SH-SY5Y (cell line): ENCODE measurements around the gene OPA3.

Experiments used
- GATA2 ChIP-seq: IDR thresholded peaks from 2 replicates; pipeline ENCODE4 v1.6.1; 2011; ENCODE audit warnings: mild to moderate bottlenecking, low read depth, low read length
- GATA3 ChIP-seq: IDR thresholded peaks from 2 replicates; pipeline ENCODE4 v1.6.1; 2011; ENCODE audit warnings: low read depth, mild to moderate bottlenecking, low read length, moderate library complexity

The OPA3 gene

DNA sequence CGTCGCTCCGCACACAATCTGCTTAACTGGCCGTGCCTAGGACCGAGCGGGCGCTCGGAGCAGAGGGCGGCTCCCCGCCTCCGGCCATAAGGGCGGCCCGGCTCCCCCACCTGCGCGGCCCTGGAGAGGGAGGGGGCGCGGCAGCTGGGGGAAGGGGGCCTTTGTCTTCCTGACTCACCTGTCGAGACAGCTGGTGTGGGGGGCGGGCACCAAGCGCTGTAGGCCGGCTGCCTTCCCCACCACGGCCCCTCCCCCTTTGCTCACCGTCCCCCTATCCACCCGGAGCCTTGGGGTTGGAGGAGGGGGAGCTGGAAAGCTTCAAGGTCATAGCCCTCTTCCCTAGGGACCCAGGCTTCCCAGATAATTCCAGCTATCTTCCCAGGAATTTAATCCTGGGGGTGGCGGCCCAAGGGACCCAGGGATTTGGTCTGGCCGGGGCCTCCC, 76.2 kb downstream of the OPA3 start:
- TF ChIP-seq GATA3 (no peak), GATA2 (no peak)

DNA sequence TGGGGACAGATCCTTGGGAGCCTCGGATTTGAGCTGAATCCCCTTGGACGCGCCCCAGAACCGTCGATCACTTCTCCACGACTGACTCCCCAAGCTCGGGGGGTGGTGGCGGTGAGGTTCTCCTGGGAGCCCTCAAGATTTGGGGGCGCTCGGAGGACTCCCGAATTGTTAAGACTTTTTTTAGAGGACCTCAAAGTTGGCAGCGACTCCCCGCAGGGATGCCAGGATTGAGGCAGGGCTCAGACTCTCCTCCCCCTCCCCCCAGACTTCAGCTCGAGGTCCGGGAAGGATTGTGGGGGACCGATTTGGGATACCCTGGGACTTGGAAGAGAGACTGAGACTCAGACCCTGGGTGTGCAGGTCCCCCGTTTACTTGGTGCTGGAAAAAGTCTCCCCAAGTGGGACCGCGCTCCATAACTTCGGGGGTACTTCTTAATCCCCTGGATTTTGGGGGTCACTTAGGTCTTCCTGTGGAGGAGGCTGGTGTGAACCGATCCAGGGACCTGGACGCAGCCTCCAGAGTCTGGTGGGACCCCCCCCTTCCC, 76.7 kb downstream of the OPA3 start:
- TF ChIP-seq GATA3 (no peak), GATA2 (no peak)

DNA sequence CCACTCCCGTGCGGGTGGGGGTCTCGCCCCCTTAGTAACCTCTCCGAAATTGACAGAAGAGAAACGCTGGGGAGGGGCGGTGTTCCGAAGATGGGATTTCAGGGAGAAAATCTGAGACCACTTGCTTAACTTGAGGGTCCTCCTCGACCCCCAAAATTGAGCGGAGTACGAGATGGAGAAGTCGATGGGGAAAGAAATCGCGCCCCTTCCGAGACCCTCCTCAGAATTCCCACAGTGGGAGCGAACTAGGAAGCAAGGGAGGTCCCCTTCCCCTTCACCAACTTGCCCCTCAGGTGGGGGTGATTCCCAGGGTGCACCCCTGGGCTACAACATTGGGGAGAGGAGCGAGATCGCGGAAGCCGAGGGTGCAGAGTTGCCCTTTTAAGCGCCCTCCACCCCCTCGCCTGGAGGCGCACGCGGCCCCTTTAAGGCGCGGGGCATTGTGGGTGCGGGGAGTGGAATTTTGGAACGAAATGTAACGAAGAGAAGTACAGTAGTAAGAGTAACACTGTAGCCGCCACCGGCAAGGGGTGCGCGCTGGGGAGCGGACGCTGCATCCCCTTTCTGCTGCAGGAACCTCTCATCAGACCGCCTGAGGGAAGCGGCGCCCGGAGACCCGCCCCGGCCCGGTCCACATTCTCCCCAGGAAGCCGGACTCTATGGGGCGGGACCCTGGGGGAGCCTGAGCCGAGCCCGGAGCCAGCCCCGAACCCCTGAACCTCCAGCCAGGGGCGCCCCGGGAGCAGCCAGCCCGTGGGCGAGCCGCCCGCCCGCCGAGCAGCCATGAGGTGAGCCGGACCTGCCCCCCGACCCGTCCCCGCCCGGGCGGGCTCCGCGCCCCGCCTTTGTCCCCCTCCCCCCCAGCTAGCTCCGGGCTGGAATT, 77.4 kb downstream of the OPA3 start, which contains the start of gene VASP:
VASP (plus strand) TSS at position 491 of the 883 bp plus-strand sequence; CDS start at position 784, 293 bp downstream.
- TF ChIP-seq GATA2 (no peak), GATA3 (no peak)

DNA sequence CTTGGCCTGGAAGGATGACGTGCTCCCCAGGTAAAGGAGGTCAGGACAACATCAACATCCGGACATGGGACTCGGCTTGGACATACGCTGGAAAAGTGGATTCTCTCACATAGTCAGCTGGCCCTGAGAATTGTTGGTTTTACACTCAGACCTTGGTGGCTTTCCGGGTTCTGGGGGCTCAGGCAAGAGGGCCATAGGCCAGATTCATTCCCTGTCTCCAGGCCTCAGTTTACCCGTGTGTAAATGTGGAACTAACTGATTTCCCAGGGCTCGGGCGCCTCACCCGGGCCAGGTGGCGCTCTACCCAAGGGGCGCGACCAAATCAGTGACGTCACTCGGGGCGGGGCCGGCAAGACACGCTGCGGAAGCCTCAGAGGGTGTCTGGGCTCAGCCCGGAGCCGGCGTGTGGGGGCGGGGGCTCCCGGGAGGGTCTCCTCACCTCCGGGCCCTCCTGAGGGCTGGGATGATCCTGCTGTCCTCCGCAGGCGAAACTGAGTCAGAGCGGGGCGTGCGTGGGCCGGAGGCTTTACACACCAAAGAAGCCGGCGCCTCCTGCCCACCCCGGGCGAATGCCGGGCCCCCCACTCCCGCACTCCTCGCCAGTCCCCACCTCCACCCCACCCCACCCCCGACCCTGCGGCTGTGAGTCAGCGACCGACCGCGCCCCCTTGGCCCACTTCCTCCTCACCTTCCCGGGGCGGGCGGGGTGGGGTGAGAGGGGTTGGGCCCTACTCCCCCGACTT, 78.2 kb downstream of the OPA3 start:
- TF ChIP-seq GATA2 (no peak), GATA3 (no peak)

DNA sequence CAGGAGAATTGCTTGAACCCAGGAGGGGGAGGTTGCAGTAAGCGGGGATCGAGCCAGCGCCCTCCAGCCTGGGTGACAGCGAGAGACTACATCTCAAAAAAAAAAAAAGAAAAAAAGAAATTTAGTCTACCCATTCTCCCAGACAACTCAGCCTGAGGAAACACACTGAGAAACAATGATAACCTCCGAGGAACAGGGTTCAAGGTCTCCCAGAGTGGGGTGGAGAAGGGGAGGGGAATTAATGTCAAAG, 78.7 kb downstream of the OPA3 start:
- TF ChIP-seq GATA2 (no peak), GATA3 (no peak)

DNA sequence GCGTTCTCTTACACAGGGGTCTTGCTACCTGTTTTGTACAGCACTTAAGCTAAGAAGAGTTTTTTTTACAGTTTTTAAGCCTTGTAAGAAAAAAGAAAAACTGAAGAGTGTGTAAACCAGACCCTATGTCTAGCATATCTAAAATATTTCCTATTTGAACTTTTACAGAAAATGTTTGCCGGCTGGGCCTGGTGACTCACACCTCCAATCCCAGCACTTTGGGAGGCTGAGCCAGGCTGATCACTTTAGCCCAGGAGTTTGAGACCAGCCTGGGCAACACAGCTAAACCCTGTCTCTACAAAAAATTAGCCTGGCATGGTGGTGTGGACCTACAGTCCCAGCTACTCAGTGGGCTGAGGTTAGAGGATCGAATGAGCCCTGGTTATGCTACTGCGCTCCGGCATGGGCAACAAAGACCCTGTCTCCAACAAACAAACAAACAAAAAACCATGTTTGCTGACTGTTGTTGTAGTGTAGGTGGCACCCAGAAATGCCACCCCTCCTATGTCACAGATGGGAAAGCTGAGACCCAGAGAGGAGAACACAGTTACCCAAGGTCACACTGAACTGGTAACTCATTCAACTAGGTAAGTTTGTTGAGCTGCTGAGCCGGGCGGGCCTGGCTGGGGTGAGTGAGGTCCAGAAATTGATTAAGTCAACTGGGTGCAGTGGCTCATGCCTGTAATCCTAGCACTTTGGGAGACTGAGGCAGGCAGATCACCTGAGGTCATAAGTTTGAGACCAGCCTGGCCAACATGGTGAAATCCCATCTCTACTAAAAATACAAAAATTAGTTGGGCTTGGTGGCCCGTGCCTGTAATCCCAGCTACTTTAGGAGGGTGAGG, 79.2 kb downstream of the OPA3 start:
- TF ChIP-seq GATA2: no peak
- TF ChIP-seq GATA3: no peak

DNA sequence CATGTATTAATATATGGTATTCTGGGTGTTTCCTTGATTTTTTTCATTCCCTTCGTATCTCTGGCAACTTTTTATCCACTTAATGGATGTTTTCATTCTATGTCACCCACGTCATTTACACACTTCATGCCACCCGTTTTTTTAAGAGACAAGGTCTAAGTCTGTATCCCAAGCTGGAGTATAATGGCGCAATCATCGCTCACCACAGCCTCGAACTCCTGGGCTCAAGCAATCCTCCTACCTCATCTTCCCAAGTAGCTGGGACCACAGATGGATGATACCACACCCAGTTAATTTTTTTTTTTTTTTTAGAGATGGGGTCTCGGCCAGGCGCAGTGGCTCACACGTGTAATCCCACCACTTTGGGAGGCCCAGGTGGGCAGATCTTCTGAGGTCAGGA, 80.7 kb downstream of the OPA3 start:
- TF ChIP-seq GATA3 (no peak), GATA2 (no peak)

DNA sequence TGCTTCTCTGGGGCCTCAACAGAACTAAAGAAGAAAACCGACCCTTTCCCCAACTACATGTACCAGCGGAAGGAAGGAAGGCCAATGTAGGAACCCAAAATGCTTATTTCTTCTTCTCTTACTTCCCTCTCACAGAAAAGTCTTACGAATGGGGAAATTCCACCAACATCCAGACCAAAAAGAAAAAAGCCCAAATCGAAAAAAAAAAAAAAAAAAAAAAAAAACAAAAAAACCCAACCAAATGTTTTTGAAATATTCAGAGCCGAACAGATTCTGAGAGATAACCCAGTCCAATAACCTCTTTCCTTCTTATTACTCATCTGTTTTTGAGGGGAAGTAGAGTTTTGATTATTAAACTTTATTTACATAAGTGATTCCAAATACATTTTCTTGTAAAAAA, 82.5 kb downstream of the OPA3 start:
- no peak for TF ChIP-seq GATA2
- TF ChIP-seq GATA3: no peak

DNA sequence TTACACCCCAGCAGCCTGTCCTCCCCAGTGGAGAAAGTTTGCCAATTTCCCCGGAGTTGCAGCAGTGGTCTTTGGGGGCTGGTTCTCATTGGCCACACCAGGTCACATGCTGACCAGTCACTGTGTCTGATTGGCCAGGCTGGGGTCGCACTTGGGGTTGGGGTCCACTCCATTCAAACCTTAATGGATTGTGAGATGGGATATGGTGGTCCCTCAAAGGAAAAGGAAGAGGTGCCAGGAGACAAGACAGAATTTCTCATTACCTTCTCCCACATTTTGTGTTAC, 82.9 kb downstream of the OPA3 start:
- no peak for TF ChIP-seq GATA3
- no peak for TF ChIP-seq GATA2

DNA sequence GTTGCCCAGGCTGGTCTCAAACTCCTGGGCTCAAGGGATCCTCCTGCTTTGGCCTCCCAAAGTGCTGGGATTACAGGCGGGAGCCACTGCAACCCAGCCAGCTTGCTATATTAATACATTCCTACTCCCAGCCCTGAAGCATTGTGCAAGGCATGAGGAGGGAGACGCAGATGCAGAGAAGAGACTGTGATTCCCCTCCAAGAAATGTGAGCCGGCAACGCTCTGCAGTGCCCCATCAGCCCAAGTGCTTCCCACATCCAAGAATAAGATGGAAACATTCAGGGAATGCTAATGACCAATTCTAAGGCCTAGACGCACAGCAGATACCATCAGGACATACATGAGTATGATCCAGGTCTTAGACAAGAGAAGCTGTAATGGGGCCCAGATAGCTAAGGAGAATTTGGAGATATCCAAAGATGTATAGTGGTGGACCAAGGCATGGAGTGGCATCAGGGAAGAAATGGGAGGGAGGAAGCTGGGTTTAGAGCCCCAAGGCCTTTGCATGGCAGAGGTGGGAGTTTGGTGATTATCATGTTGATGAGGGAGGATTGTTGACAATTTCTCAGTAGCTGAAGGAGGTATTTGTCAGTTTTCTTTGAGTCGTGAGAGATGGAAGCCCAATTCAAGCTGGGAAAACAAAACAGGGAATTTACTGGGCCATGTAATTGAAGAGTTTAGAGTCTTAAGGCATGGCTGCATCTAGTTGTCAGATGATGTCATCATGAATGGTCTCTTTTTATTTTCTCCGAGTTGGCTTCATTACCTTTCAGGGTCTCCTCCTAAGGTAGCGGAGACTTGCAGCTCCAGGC, 83.5 kb downstream of the OPA3 start:
- TF ChIP-seq GATA2 (no peak), GATA3 (no peak)

DNA sequence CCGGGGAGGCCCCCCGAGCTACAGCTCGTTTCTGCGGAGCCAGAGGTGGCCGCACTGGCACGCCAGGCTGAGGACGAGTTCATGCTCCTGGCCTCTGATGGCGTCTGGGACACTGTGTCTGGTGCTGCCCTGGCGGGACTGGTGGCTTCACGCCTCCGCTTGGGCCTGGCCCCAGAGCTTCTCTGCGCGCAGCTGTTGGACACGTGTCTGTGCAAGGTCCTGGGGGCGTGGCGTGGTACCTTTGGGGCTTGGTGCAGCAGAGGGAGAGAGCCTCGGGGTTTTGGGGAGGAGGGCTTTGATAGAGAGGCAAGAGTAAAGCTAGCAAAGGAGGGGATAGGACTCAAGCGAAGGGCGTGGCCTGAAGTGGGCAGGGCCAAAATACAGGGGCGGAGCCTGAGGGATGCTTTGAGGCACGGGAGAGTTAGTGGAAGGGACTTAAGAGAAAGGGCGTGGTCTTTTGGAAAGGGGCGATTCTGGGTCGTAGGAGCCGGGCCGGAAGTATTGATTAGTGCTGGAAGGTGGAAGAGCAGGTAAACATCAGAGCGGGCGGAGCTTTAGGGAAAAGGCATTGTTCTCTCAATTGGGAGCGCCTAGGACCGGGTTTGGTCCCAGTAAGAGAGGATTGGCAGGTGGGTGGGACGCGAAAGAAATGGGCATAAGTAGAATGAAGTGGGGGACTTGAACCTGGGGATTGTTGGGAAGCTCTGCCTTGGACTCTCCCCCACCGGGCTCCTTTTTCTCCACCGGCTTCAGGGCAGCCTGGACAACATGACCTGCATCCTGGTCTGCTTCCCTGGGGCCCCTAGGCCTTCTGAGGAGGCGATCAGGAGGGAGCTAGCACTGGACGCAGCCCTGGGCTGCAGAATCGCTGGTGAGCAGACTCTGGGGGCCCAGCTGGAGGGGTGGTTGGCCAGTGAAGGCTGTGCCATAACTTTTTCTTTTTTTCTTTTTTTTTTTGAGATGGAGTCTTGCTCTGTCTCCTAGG, 85.1 kb downstream of the OPA3 start:
- TF ChIP-seq GATA2: no peak
- TF ChIP-seq GATA3: no peak
